ENCODE data around the gene THEM5.
"Not testable (repeated sequence)": the region's sequence is repeated elsewhere in the genome, so short reads cannot be mapped to it uniquely, and the experiment has no call there.

THEM5 gene

GRCh38 chr1:151867321-151867720 is 13.8 kb upstream of the THEM5 start:
- DNase-seq = no peak

- DNase-seq = no peak
Measured at GRCh38 chr1:151864411-151864810, 10.9 kb upstream of the THEM5 start.

- DNase-seq = no peak
Measured at GRCh38 chr1:151862604-151863003, 9.1 kb upstream of the THEM5 start.

- no peak for DNase-seq
Measured at GRCh38 chr1:151860504-151861187, 7.1 kb upstream of the THEM5 start.

GRCh38 chr1:151859891-151860293 is 6.4 kb upstream of the THEM5 start:
- no peak for DNase-seq

- DNase-seq = no peak
Measured at GRCh38 chr1:151858886-151859665, 5.6 kb upstream of the THEM5 start.

GRCh38 chr1:151858030-151858746 is 4.7 kb upstream of the THEM5 start:
- no peak for DNase-seq

GRCh38 chr1:151855933-151856332 is 2.4 kb upstream of the THEM5 start:
- DNase-seq = no peak

GRCh38 chr1:151855516-151855915 is 2.0 kb upstream of the THEM5 start:
- not testable (repeated sequence) for DNase-seq

GRCh38 chr1:151854658-151855057 is 1.1 kb upstream of the THEM5 start:
- no peak for DNase-seq

GRCh38 chr1:151852733-151853132 is 779 bp downstream of the THEM5 start:
- no peak for DNase-seq

- no peak for DNase-seq
Measured at GRCh38 chr1:151851886-151852285, 1.6 kb downstream of the THEM5 start.

GRCh38 chr1:151849871-151850270 is 3.6 kb downstream of the THEM5 start:
- no peak for DNase-seq

- no peak for DNase-seq
Measured at GRCh38 chr1:151849126-151849525, 4.4 kb downstream of the THEM5 start.

- DNase-seq = no peak
Measured at GRCh38 chr1:151847867-151848596, 5.5 kb downstream of the THEM5 start.

- no peak for DNase-seq
Measured at GRCh38 chr1:151846686-151847237, 6.8 kb downstream of the THEM5 start.

- DNase-seq = no peak
Measured at GRCh38 chr1:151846062-151846568, 7.4 kb downstream of the THEM5 start.

GRCh38 chr1:151843398-151843797 is 10.1 kb downstream of the THEM5 start:
- DNase-seq = no peak

GRCh38 chr1:151841141-151841540 is 12.4 kb downstream of the THEM5 start:
- no peak for DNase-seq

GRCh38 chr1:151840421-151840820 is 13.1 kb downstream of the THEM5 start:
- DNase-seq = no peak

- DNase-seq = peak; percentile 52
Measured at GRCh38 chr1:151839457-151840403, 13.8 kb downstream of the THEM5 start, which contains the start of gene C2CD4D. C2CD4D (minus strand) TSS chr1:151839820; CDS start chr1:151838989, 831 bp downstream.

All from activated T-cell treated with anti-CD3 and anti-CD28 coated beads for 4 hours (primary cell).